ENCODE measurements around the gene BTD. TPM values are rescaled to one million over a fixed set of nuclear protein-coding genes. Genes with fewer than 3 reads are reported as not detected.
A peak's percentile ranks its signal among the peaks of the same experiment; 100 is the strongest.

Gene BTD
- 5.6 and 7.6 TPM in 2 replicates for total RNA-seq (2021)
- percentile 50 among the genes with signal in this experiment for Bru-seq, nascent RNA
- BruChase-seq, experiment 1, labeled RNA remaining after a 2-hour chase, result percentile 40 among the genes with signal in this experiment
- percentile 44 among the genes with signal in this experiment for BruChase-seq, experiment 2, labeled RNA remaining after a 6-hour chase
- long read RNA-seq, full-length matches to known transcripts, result 12 of 14 reads
- long read RNA-seq, partial matches to known transcripts, result 2 of 14 reads
- long read RNA-seq, other reads (novel, unspliced or antisense), result 0 of 14 reads

DNA sequence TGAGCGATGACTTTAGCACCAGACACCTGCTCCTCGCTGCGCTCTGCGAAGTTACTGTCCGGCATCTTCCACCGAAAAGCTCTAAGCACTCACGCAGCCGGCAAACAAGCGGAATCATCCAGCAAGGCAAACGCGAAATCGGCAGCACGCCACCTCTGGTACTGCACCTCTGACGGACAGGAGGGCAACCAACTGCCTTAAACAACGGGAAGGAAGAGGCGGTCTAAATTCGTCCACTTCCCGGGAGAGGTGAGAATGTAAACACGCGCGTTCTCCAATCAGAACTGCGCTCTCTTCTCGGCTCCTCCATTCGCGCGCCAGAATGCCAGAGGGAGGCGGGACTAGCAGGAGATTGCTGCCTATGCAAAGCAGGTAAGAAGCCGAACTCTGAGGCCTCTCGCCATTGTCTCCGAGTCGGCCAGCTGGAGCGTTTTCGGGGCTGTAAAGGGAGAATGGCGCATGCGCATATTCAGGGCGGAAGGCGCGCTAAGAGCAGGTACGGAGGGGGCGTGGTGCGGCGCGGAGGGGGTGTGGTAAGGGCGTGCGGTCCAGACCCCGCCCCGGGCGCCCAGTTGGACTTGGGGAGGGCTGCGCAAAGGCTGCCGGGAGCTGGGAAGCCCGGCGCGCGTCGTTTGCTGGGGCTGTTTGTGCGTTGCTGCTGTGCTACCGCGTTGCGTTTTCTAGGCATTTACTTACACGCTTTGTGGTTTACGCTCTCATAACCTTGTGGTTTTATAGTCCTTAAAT lies at the start of gene BTD, which contains the start of gene HACL1:
Gene BTD, plus strand, starts transcription at position 347 of the 747 bp plus-strand sequence. CDS start 33,695 bp downstream, outside the sequence.
Gene HACL1, minus strand, starts transcription at position 171 of the 747 bp plus-strand sequence. Its CDS starts 106 bp downstream, at position 65.
- ChIA-PET POLR2A (ENCODE audit: low non-redundant PET) (no interaction called here), CTCF (no interaction called here)
- BruUV-seq (replicated peaks), result no TSS peak
- intact Hi-C loops (cut with micrococcal nuclease; ENCODE audit: unreplicated experiment), result no loop called here
- H3K27ac ChIP-seq (ENCODE audit: low read depth, low read length, poor library complexity, severe bottlenecking), result peak within 1 kb of the TSS; percentile 86
- no peak for TF ChIP-seq EZH2 (IDR thresholded peaks at IDR 0.05; ENCODE audit: borderline replicate concordance, low read depth, low read length, poor library complexity, severe bottlenecking)
- peak; percentile 40 for TF ChIP-seq CTCF (conservative IDR thresholded peaks at IDR 0.05; ENCODE audit: low read depth, low read length)
- H3K36me3 ChIP-seq (ENCODE audit: insufficient read depth, low read length, poor library complexity, severe bottlenecking), result no peaks in the 10 kb centered on the region
- DNase-seq (ENCODE audit: low spot score), result peak; percentile 100
- peaks cover 5% of the 10 kb centered on the region for H3K4me1 ChIP-seq (ENCODE audit: insufficient read depth, low read length, poor library complexity, severe bottlenecking)
- H3K4me3 ChIP-seq (ENCODE audit: low read depth, low read length, poor library complexity, severe bottlenecking), result peak within 1 kb of the TSS; percentile 65
- H3K27me3 ChIP-seq (replicated peaks; ENCODE audit: insufficient read depth, low read depth, low read length, poor library complexity), result no peaks in the 10 kb centered on the region
- no peaks in the 10 kb centered on the region for H3K9me3 ChIP-seq (ENCODE audit: low read depth, low read length, poor library complexity, severe bottlenecking)

DNA sequence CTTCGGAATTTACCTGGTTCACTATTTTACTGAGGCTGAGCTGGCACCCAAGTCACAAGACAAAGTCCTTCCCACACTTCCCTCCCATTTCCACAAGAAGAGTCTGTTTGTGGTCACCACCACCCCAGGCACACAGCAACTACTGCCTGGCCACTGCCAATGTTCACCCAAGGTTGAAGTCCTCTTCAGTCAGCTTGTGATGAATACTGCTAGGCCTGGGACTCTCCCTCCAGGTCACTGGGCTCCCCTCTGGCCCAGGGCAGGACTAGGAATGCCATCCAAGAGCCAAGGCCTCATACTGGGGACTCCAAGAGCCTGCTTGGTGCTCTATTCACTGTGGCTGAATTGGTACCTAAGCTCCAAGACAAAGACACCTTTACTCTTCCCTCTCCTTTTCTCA lies 49.6 kb upstream of the BTD start:
- intact Hi-C loops (cut with micrococcal nuclease; ENCODE audit: unreplicated experiment), result no loop called here
- Histone ChIP-seq H3K27me3 (replicated peaks; ENCODE audit: insufficient read depth, low read depth, low read length, poor library complexity) (no peaks in the 10 kb centered on the region), H3K9me3 (ENCODE audit: low read depth, low read length, poor library complexity, severe bottlenecking) (no peaks in the 10 kb centered on the region), H3K27ac (ENCODE audit: low read depth, low read length, poor library complexity, severe bottlenecking) (no peak overlapping the region), H3K4me1 (ENCODE audit: insufficient read depth, low read length, poor library complexity, severe bottlenecking) (no peaks in the 10 kb centered on the region), H3K4me3 (ENCODE audit: low read depth, low read length, poor library complexity, severe bottlenecking) (no peak overlapping the region), H3K36me3 (ENCODE audit: insufficient read depth, low read length, poor library complexity, severe bottlenecking) (no peaks in the 10 kb centered on the region)
- TF ChIP-seq CTCF (conservative IDR thresholded peaks at IDR 0.05; ENCODE audit: low read depth, low read length), result no peak
- no peak for TF ChIP-seq EZH2 (IDR thresholded peaks at IDR 0.05; ENCODE audit: borderline replicate concordance, low read depth, low read length, poor library complexity, severe bottlenecking)
- DNase-seq (ENCODE audit: low spot score), result no peak
- ChIA-PET POLR2A (ENCODE audit: low non-redundant PET) (no interaction called here), CTCF (no interaction called here)
- BruUV-seq (replicated peaks), result no TSS peak

- Histone ChIP-seq H3K4me3 (ENCODE audit: low read depth, low read length, poor library complexity, severe bottlenecking) (no peak overlapping the region), H3K9me3 (ENCODE audit: low read depth, low read length, poor library complexity, severe bottlenecking) (no peaks in the 10 kb centered on the region), H3K36me3 (ENCODE audit: insufficient read depth, low read length, poor library complexity, severe bottlenecking) (no peaks in the 10 kb centered on the region), H3K4me1 (ENCODE audit: insufficient read depth, low read length, poor library complexity, severe bottlenecking) (no peaks in the 10 kb centered on the region), H3K27me3 (replicated peaks; ENCODE audit: insufficient read depth, low read depth, low read length, poor library complexity) (no peaks in the 10 kb centered on the region), H3K27ac (ENCODE audit: low read depth, low read length, poor library complexity, severe bottlenecking) (no peak overlapping the region)
- ChIA-PET POLR2A (ENCODE audit: low non-redundant PET) (no interaction called here), CTCF (no interaction called here)
- no peak for DNase-seq (ENCODE audit: low spot score)
- intact Hi-C loops (cut with micrococcal nuclease; ENCODE audit: unreplicated experiment), result no loop called here
- BruUV-seq (replicated peaks), result no TSS peak
- TF ChIP-seq CTCF (conservative IDR thresholded peaks at IDR 0.05; ENCODE audit: low read depth, low read length) (no peak), EZH2 (IDR thresholded peaks at IDR 0.05; ENCODE audit: borderline replicate concordance, low read depth, low read length, poor library complexity, severe bottlenecking) (no peak)
Measured at GRCh38 chr3:15553749-15554148, 47.8 kb upstream of the BTD start.

All from A673 (cell line).